ENCODE data around the gene ZNF670.

GRCh38 chr1:247102381-247102780 is 23.8 kb upstream of the ZNF670 start:
- TF ChIP-seq CTCF (IDR thresholded peaks at IDR 0.05): no peak
- TF ChIP-seq TAF1 (IDR thresholded peaks at IDR 0.05; ENCODE audit: borderline replicate concordance, low read depth, low read length): no peak
- TF ChIP-seq TEAD4 (IDR thresholded peaks at IDR 0.05; ENCODE audit: borderline replicate concordance, insufficient read depth): no peak

All from SK-N-SH (cell line).